Smooth muscle cell (in vitro differentiated cells): ENCODE measurements around the gene SLC34A3. TPM values are rescaled to one million over a fixed set of nuclear protein-coding genes. Genes with fewer than 3 reads are reported as not detected.

Experiments used
- DNase-seq: peaks from one replicate; lab custom pipeline; 2025; ENCODE audit not compliant: unreplicated experiment; lab: John Stamatoyannopoulos, UW
- H2AFZ ChIP-seq: fragments of 200-600 bp; sonication (generic); 2 replicates; pipeline ENCODE4 v1.6.0; 2016; ENCODE audit warnings: antibody characterized with exemption, low read depth, mild to moderate bottlenecking
- H3F3A ChIP-seq: fragments of 200-600 bp; sonication (generic); 2 replicates; pipeline ENCODE4 v1.6.0; 2017; ENCODE audit warnings: antibody characterized with exemption, low read depth
- H3K27ac ChIP-seq: fragments of 200-600 bp; sonication (generic); 2 replicates; pipeline ENCODE4 v1.5.1; 2016; ENCODE audit warnings: low read depth, mild to moderate bottlenecking
- H3K27me3 ChIP-seq: fragments of 200-600 bp; sonication (generic); 2 replicates; pipeline ENCODE4 v1.6.1; 2016; ENCODE audit warnings: low read depth, mild to moderate bottlenecking
- H3K36me3 ChIP-seq: fragments of 200-600 bp; sonication (generic); 2 replicates; pipeline ENCODE4 v1.5.1; 2016; ENCODE audit warnings: low read depth
- H3K4me1 ChIP-seq: fragments of 200-600 bp; sonication (generic); 2 replicates; pipeline ENCODE4 v1.5.1; 2016; ENCODE audit warnings: low read depth
- H3K4me2 ChIP-seq: fragments of 200-600 bp; sonication (generic); 2 replicates; pipeline ENCODE4 v1.6.0; 2016; ENCODE audit warnings: mild to moderate bottlenecking
- H3K4me3 ChIP-seq: fragments of 200-600 bp; sonication (generic); 2 replicates; pipeline ENCODE4 v1.5.1; 2016; ENCODE audit warnings: mild to moderate bottlenecking
- H3K79me2 ChIP-seq: fragments of 200-600 bp; sonication (generic); 2 replicates; pipeline ENCODE4 v1.6.0; 2016; ENCODE audit warnings: low read depth, mild to moderate bottlenecking
- H3K9ac ChIP-seq: fragments of 200-600 bp; sonication (generic); 2 replicates; pipeline ENCODE4 v1.6.0; 2016; ENCODE audit warnings: low read depth
- H3K9me3 ChIP-seq: fragments of 200-600 bp; sonication (generic); replicated peaks from 2 replicates; pipeline ENCODE4 v1.5.1; 2016; ENCODE audit warnings: low read depth
- H4K20me1 ChIP-seq: fragments of 200-600 bp; sonication (generic); 2 replicates; pipeline ENCODE4 v1.6.0; 2016; ENCODE audit warnings: low read depth
- WGBS: methylation state at CpG from one replicate; pipeline ENCODE4 v1.1.7; 2016; ENCODE audit warnings: low lambda C conversion rate; 5-methylcytosine and 5-hydroxymethylcytosine counted together
- polyA plus RNA-seq: library from polyadenylated mRNA; unstranded; fragments of >200 nt; fragmentation: Nextera tagmentation; extraction: Ambion mirVana; gene quantifications from 2 replicates; pipeline ENCODE4 v1.2.1, GENCODE V29; 2016
- total RNA-seq: library from RNA; depleted of rRNA; stranded (reverse); fragments of >200 nt; gene quantifications from 2 replicates; pipeline ENCODE4 v1.2.3, GENCODE V29; 2014
- TF ChIP-seq, protein P1 (sequence below): fragments of 200-600 bp; sonication (generic); IDR thresholded peaks from 2 replicates; pipeline ENCODE4 v1.5.1; 2017; ENCODE audit warnings: borderline replicate concordance, mild to moderate bottlenecking, antibody characterized with exemption; ENCODE audit not compliant: insufficient read depth, poor library complexity, severe bottlenecking

SLC34A3 gene
- total and polyA plus RNA-seq, 2 experiments from 2014 or later = not detected

DNA sequence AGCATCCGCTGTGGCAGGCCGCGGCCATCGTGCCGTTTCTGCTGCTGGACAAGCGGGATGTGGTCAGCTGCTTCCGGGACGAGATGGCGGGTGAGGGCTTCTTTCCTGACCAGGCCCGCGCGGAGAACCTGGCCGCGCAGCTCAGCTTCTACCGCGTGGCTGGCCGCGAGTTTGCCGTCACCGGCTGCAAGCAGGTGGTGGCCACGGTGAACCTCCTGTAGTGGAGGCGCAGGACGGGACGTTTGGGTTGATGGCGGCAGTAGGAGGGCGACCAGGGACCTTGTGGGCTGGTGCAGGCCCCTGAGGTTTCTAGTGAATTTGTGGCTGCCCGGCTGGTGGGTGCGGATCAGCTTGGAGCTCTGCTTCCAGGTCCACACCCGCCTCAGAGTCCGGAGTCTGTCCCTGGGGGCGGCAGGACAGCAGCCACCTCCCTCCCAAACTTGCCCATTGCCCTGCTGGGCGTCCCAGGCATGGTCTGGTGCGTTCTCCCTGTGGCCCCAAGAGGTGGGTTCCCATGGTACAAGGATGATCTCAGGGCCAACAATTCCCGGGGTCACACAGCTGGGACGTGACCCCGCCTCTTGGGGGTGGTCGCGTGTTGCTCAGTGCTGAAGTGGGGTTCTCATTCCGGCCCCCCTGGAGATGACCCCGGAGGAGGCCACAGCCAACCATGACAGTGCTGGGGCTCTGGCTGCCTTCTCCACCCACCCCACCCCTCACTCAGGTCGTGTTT lies 49.2 kb downstream of the SLC34A3 start:
- no peak overlapping the region for H2AFZ ChIP-seq
- peaks cover 15% of the 10 kb centered on the region for H3K4me1 ChIP-seq
- H3K36me3 ChIP-seq = no peaks in the 10 kb centered on the region
- peaks cover 12% of the 10 kb centered on the region for H3K27me3 ChIP-seq
- no peaks in the 10 kb centered on the region for H3K79me2 ChIP-seq
- H3K4me2 ChIP-seq = no peak overlapping the region
- H4K20me1 ChIP-seq = peaks cover 25% of the 10 kb centered on the region
- WGBS = 97% methylated on average over 41 of the region's 41 CpGs
- H3K9me3 ChIP-seq = no peaks in the 10 kb centered on the region
- no peak for DNase-seq
- H3K27ac ChIP-seq = no peak overlapping the region
- H3K4me3 ChIP-seq = no peak overlapping the region
- no peaks in the 10 kb centered on the region for H3F3A ChIP-seq
- no peak overlapping the region for H3K9ac ChIP-seq
- TF ChIP-seq, protein P1, sequence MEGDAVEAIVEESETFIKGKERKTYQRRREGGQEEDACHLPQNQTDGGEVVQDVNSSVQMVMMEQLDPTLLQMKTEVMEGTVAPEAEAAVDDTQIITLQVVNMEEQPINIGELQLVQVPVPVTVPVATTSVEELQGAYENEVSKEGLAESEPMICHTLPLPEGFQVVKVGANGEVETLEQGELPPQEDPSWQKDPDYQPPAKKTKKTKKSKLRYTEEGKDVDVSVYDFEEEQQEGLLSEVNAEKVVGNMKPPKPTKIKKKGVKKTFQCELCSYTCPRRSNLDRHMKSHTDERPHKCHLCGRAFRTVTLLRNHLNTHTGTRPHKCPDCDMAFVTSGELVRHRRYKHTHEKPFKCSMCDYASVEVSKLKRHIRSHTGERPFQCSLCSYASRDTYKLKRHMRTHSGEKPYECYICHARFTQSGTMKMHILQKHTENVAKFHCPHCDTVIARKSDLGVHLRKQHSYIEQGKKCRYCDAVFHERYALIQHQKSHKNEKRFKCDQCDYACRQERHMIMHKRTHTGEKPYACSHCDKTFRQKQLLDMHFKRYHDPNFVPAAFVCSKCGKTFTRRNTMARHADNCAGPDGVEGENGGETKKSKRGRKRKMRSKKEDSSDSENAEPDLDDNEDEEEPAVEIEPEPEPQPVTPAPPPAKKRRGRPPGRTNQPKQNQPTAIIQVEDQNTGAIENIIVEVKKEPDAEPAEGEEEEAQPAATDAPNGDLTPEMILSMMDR = no peak

DNA sequence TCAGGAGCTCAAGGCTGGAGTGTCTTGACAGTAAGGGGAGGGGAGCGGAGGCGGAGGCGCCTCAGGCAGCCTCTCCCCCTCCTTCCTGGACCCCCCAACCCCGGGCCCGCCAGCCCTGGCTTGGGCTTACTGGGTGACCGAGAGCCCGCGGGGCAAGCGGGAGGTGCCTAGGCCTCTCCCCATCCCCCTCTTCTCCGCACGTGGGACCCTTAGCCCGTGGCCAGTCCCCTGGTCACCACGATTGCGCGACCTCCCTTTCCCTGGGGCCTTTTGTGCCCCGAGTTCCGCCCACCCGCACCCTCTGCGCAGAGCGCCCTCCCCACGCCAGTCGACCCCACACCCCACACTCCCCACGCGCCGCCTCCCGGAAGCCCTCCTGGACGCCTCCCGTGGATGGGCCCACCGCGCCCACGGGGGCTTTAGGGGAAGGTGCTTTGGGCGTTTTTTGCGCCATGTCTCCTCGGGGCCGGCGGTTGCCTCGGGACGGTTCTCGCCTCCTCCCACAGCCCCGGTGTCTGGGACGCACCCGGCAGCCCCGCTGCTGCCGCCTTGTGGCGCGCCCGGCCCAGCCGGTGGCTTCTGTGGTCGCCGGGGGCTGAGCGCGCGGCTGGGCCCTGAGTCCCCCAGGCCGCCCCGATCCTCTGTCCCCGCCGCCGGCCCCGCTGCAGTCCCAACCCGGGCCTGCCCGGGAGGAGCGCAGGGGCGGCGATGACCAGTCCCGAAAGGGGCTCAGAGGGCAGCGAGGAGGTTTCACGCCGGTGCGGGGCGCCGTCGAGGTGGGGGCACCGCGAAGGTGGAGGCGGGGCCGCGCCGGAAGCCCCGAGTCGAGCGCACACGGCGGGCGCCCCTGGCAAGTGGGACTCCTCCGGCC lies 50.0 kb downstream of the SLC34A3 start:
- Histone ChIP-seq H3K4me1 (peaks cover 15% of the 10 kb centered on the region), H3K9me3 (no peaks in the 10 kb centered on the region), H3K4me3 (peak overlapping the region; percentile 38), H3K79me2 (no peaks in the 10 kb centered on the region), H3K4me2 (peak overlapping the region; percentile 82), H3K27ac (no peak overlapping the region), H3F3A (no peaks in the 10 kb centered on the region), H4K20me1 (peaks cover 25% of the 10 kb centered on the region), H3K9ac (no peak overlapping the region), H3K27me3 (peaks cover 12% of the 10 kb centered on the region), H2AFZ (no peak overlapping the region), H3K36me3 (no peaks in the 10 kb centered on the region)
- DNase-seq = no peak
- 22% methylated on average over 18 of the region's 85 CpGs for WGBS
- TF ChIP-seq, protein P1 = peak; percentile 46

GRCh38 chr9:137281345-137282116 lies 50.8 kb downstream of the SLC34A3 start:
- TF ChIP-seq, protein P1 = no peak
- no peak for DNase-seq
- H3K9me3 ChIP-seq = no peaks in the 10 kb centered on the region
- H3K4me1 ChIP-seq = peaks cover 12% of the 10 kb centered on the region
- peaks cover 25% of the 10 kb centered on the region for H4K20me1 ChIP-seq
- H3K4me2 ChIP-seq = peak overlapping the region; percentile 82
- peaks cover 12% of the 10 kb centered on the region for H3K27me3 ChIP-seq
- WGBS = 25% methylated on average over 34 of the region's 39 CpGs
- no peaks in the 10 kb centered on the region for H3F3A ChIP-seq
- H3K36me3 ChIP-seq = no peaks in the 10 kb centered on the region
- no peak overlapping the region for H3K27ac ChIP-seq
- no peaks in the 10 kb centered on the region for H3K79me2 ChIP-seq
- H3K9ac ChIP-seq = no peak overlapping the region
- no peak overlapping the region for H2AFZ ChIP-seq
- H3K4me3 ChIP-seq = peak overlapping the region; percentile 38

Other genes with a start within 250 kb of the SLC34A3 start
Only the 30 nearest of the 31 such genes appear.
- gene PAXX, start 238.5 kb upstream of the SLC34A3 start, total RNA-seq = 27.4 and 29.0 TPM in 2 replicates
- gene PAXX, start 238.5 kb upstream of the SLC34A3 start, polyA plus RNA-seq = 61.4 and 62.0 TPM in 2 replicates
- gene CLIC3, start 234.3 kb upstream of the SLC34A3 start, total RNA-seq = 15.2 and 36.8 TPM in 2 replicates
- gene CLIC3, start 234.3 kb upstream of the SLC34A3 start, polyA plus RNA-seq = 43.9 and 69.9 TPM in 2 replicates
- 15.9 and 23.0 TPM in 2 replicates for gene ABCA2, start 202.7 kb upstream of the SLC34A3 start, total RNA-seq
- gene ABCA2, start 202.7 kb upstream of the SLC34A3 start, polyA plus RNA-seq = 26.2 and 29.0 TPM in 2 replicates
- gene FUT7, start 198.8 kb upstream of the SLC34A3 start, total RNA-seq = not detected in 2 replicates
- 0.51 TPM in 1 of 2 replicates, not detected in the other for gene FUT7, start 198.8 kb upstream of the SLC34A3 start, polyA plus RNA-seq
- 5.9 and 9.9 TPM in 2 replicates for gene NPDC1, start 184.7 kb upstream of the SLC34A3 start, total RNA-seq
- 19.3 and 38.8 TPM in 2 replicates for gene NPDC1, start 184.7 kb upstream of the SLC34A3 start, polyA plus RNA-seq
- not detected in 2 replicates for gene ENTPD2, start 176.8 kb upstream of the SLC34A3 start, total RNA-seq
- 0.30 and 0.78 TPM in 2 replicates for gene ENTPD2, start 176.8 kb upstream of the SLC34A3 start, polyA plus RNA-seq
- gene SAPCD2, start 160.3 kb upstream of the SLC34A3 start, total RNA-seq = 1.9 and 2.1 TPM in 2 replicates
- gene SAPCD2, start 160.3 kb upstream of the SLC34A3 start, polyA plus RNA-seq = 3.9 and 5.0 TPM in 2 replicates
- gene UAP1L1, start 153.4 kb upstream of the SLC34A3 start, total RNA-seq = 5.8 and 7.2 TPM in 2 replicates
- 22.5 and 23.8 TPM in 2 replicates for gene UAP1L1, start 153.4 kb upstream of the SLC34A3 start, polyA plus RNA-seq
- 62.9 and 70.9 TPM in 2 replicates for gene MAN1B1, start 143.9 kb upstream of the SLC34A3 start, total RNA-seq
- 97.1 and 109 TPM in 2 replicates for gene MAN1B1, start 143.9 kb upstream of the SLC34A3 start, polyA plus RNA-seq
- gene DPP7, start 116.2 kb upstream of the SLC34A3 start, total RNA-seq = 50.6 and 51.4 TPM in 2 replicates
- gene DPP7, start 116.2 kb upstream of the SLC34A3 start, polyA plus RNA-seq = 170 and 171 TPM in 2 replicates
- not detected in 2 replicates for gene GRIN1, start 91.7 kb upstream of the SLC34A3 start, total RNA-seq
- 0.44 TPM in 1 of 2 replicates, not detected in the other for gene GRIN1, start 91.7 kb upstream of the SLC34A3 start, polyA plus RNA-seq
- gene LRRC26, start 60.9 kb upstream of the SLC34A3 start, total RNA-seq = not detected in 2 replicates
- not detected in 2 replicates for gene LRRC26, start 60.9 kb upstream of the SLC34A3 start, polyA plus RNA-seq
- gene TMEM210, start 58.8 kb upstream of the SLC34A3 start, total RNA-seq = not detected in 2 replicates
- gene TMEM210, start 58.8 kb upstream of the SLC34A3 start, polyA plus RNA-seq = not detected in 2 replicates
- gene ANAPC2, start 42.3 kb upstream of the SLC34A3 start, total RNA-seq = 12.6 and 16.3 TPM in 2 replicates
- 6.6 and 17.6 TPM in 2 replicates for gene ANAPC2, start 42.3 kb upstream of the SLC34A3 start, polyA plus RNA-seq
- 32.7 and 69.5 TPM in 2 replicates for gene SSNA1, start 42.2 kb upstream of the SLC34A3 start, total RNA-seq
- 84.9 and 94.1 TPM in 2 replicates for gene SSNA1, start 42.2 kb upstream of the SLC34A3 start, polyA plus RNA-seq
- 4.0 and 6.9 TPM in 2 replicates for gene TPRN, start 30.2 kb upstream of the SLC34A3 start, total RNA-seq
- 15.0 and 19.0 TPM in 2 replicates for gene TPRN, start 30.2 kb upstream of the SLC34A3 start, polyA plus RNA-seq
- gene TMEM203, start 25.3 kb upstream of the SLC34A3 start, total RNA-seq = 30.2 and 31.0 TPM in 2 replicates
- 53.0 and 55.1 TPM in 2 replicates for gene TMEM203, start 25.3 kb upstream of the SLC34A3 start, polyA plus RNA-seq
- 3.2 and 6.5 TPM in 2 replicates for gene NDOR1, start 25.2 kb upstream of the SLC34A3 start, total RNA-seq
- gene NDOR1, start 25.2 kb upstream of the SLC34A3 start, polyA plus RNA-seq = 7.7 and 12.5 TPM in 2 replicates
- 0.36 and 0.49 TPM in 2 replicates for gene RNF208, start 8.7 kb upstream of the SLC34A3 start, total RNA-seq
- gene RNF208, start 8.7 kb upstream of the SLC34A3 start, polyA plus RNA-seq = 1.4 and 1.9 TPM in 2 replicates
- gene CYSRT1, start 5.7 kb upstream of the SLC34A3 start, total RNA-seq = 2.2 and 2.3 TPM in 2 replicates
- gene CYSRT1, start 5.7 kb upstream of the SLC34A3 start, polyA plus RNA-seq = 1.3 and 2.4 TPM in 2 replicates
- not detected in 2 replicates for gene RNF224, start 3.4 kb upstream of the SLC34A3 start, total RNA-seq
- gene RNF224, start 3.4 kb upstream of the SLC34A3 start, polyA plus RNA-seq = not detected in 2 replicates
- 154 and 164 TPM in 2 replicates for gene TUBB4B, start 10.4 kb downstream of the SLC34A3 start, total RNA-seq
- gene TUBB4B, start 10.4 kb downstream of the SLC34A3 start, polyA plus RNA-seq = 317 and 331 TPM in 2 replicates
- not detected in 2 replicates for gene STPG3, start 20.4 kb downstream of the SLC34A3 start, total RNA-seq
- not detected in 2 replicates for gene STPG3, start 20.4 kb downstream of the SLC34A3 start, polyA plus RNA-seq
- gene NELFB, start 24.4 kb downstream of the SLC34A3 start, total RNA-seq = 23.3 and 31.8 TPM in 2 replicates
- 60.9 and 66.6 TPM in 2 replicates for gene NELFB, start 24.4 kb downstream of the SLC34A3 start, polyA plus RNA-seq
- gene TOR4A, start 46.8 kb downstream of the SLC34A3 start, total RNA-seq = 4.6 and 6.3 TPM in 2 replicates
- 5.5 and 10.7 TPM in 2 replicates for gene TOR4A, start 46.8 kb downstream of the SLC34A3 start, polyA plus RNA-seq
- gene NRARP, start 71.4 kb downstream of the SLC34A3 start, total RNA-seq = 2.0 and 3.7 TPM in 2 replicates
- gene NRARP, start 71.4 kb downstream of the SLC34A3 start, polyA plus RNA-seq = 1.7 and 3.0 TPM in 2 replicates
- gene EXD3, start 192.3 kb downstream of the SLC34A3 start, total RNA-seq = 3.1 and 10.4 TPM in 2 replicates
- gene EXD3, start 192.3 kb downstream of the SLC34A3 start, polyA plus RNA-seq = 12.5 and 15.7 TPM in 2 replicates
- gene NOXA1, start 192.5 kb downstream of the SLC34A3 start, total RNA-seq = 0.09 and 0.90 TPM in 2 replicates
- gene NOXA1, start 192.5 kb downstream of the SLC34A3 start, polyA plus RNA-seq = 0.81 and 3.8 TPM in 2 replicates
- gene ENTPD8, start 210.5 kb downstream of the SLC34A3 start, total RNA-seq = not detected in 2 replicates
- gene ENTPD8, start 210.5 kb downstream of the SLC34A3 start, polyA plus RNA-seq = not detected in 2 replicates
- 25.2 and 30.9 TPM in 2 replicates for gene NSMF, start 228.4 kb downstream of the SLC34A3 start, total RNA-seq
- gene NSMF, start 228.4 kb downstream of the SLC34A3 start, polyA plus RNA-seq = 48.5 and 55.9 TPM in 2 replicates